Suppressor macrophage treated with lipopolysaccharide for 4 hours (primary cell): ENCODE measurements around the gene PGBD5.

Source experiments
- DNase-seq: peaks from one replicate; pipeline ENCODE4 v3.0.0-alpha.2; 2020

Gene PGBD5

GRCh38 chr1:230371923-230372703, 54.0 kb downstream of the PGBD5 start:
- DNase-seq = no peak

DNA sequence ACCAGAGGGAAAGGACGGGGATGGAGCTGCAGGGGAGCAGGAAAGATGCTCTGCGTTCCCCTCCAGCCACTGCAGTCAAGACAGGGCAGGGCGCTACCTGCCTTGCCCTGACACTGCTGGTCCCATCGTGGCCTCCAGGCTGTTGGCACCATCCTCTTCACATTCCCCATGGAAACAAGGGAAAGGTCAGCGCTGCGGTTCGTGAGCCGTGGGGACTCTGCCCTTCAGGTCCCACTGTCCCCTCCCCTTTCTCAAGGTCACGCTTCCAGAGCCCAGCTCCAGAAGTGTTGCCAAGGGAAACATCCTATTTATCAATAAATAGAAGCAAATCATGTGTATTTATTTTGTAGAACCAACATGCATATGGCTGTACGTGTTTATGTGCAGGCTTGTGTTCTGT, 56.0 kb downstream of the PGBD5 start:
- DNase-seq = no peak

GRCh38 chr1:230368871-230369270, 57.3 kb downstream of the PGBD5 start:
- DNase-seq = no peak

- DNase-seq = no peak
These were observed 57.8 kb downstream of the PGBD5 start for GRCh38 chr1:230368363-230368762.

GRCh38 chr1:230366504-230366915, 59.6 kb downstream of the PGBD5 start:
- DNase-seq = no peak

GRCh38 chr1:230365723-230366307, 60.3 kb downstream of the PGBD5 start:
- DNase-seq = no peak

GRCh38 chr1:230362949-230363348, 63.2 kb downstream of the PGBD5 start:
- no peak for DNase-seq

GRCh38 chr1:230361941-230362340, 64.2 kb downstream of the PGBD5 start:
- no peak for DNase-seq

GRCh38 chr1:230359992-230360668, 66.0 kb downstream of the PGBD5 start:
- DNase-seq = no peak

GRCh38 chr1:230356869-230357794, 69.0 kb downstream of the PGBD5 start:
- no peak for DNase-seq

- DNase-seq = no peak
These were observed 69.9 kb downstream of the PGBD5 start for GRCh38 chr1:230356190-230356589.

DNA sequence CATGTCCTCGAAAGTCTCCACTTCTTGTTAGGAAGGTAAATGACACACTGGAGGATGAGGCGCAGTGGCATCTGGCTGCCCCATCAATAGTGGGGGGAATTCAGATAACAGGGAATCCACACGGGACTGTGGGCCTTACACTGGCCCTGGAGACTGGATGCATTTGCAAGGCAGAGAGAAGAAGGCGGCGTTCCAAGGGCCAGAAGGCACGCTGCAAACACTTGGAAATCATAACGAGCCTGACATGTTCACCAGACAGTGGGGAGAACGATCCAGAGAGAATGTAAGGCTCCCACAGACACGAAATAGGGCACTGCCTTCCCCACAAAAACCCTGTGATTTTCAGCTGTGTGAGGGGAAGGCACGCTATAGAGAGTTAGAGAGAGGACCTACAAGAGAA, 70.5 kb downstream of the PGBD5 start:
- DNase-seq = no peak

DNA sequence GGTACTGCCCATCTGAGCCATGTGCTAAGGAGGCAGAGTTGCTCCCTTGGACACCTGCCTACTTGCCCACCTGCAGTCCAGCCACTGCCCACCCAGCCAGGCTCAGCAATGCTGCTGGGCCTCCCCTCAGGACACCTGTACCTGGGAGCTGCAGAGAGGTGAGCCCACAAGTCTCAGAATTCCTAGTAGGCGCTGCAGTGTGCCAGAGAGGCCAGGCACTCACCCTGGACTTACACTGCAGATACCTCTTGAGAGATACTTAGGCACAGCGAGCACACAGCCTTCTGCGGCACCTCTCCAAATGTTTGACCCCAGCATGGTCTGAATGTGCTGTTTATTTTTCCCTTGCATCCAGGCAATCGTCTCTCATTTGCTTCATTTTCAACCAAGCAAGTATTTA, 71.0 kb downstream of the PGBD5 start:
- no peak for DNase-seq

DNA sequence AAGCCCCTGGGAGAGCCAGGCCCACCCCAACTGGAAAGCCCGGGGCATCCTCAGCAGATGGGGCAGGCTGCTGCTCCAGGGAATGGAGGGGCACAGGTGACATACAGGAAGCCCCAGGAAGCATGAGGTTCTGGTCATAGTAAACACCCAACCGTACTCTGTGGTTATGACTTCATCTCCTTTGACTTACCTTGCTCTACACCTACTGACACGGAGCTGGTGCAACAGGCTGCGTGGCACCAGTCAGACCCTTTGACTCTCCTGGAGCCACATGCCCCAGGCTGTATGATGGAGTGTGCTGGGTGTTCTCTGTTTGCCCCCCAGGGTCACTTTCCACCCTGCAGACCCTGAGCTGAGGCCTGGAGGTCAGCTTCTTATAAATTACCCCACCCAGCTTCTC, 72.1 kb downstream of the PGBD5 start:
- no peak for DNase-seq

DNA sequence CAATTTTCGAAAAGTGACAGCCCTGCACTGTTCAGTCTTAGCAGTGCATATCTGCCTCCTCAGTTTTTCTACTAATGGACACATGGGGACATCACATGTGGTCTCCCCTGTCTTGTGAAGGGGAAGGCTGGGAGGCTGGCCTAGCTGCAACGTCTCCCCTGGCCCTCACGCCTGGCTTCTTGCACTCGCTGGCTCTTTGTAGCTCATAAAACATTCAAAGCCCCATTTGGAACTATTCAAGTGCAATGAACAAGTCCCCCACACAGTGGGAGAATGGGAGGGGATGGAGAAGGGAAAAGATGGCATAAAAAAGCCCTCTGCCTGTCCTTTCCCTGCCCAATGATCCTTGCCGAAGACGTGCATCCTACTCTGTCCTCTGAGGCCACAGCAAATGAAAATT, 73.6 kb downstream of the PGBD5 start:
- no peak for DNase-seq

GRCh38 chr1:230351983-230352382, 74.1 kb downstream of the PGBD5 start:
- DNase-seq = no peak

- DNase-seq = peak; percentile 43
These were observed 74.6 kb downstream of the PGBD5 start for GRCh38 chr1:230351514-230351913.

- DNase-seq = no peak
These were observed 75.8 kb downstream of the PGBD5 start for GRCh38 chr1:230350208-230350921.

- no peak for DNase-seq
These were observed 77.1 kb downstream of the PGBD5 start for GRCh38 chr1:230349020-230349393.

DNA sequence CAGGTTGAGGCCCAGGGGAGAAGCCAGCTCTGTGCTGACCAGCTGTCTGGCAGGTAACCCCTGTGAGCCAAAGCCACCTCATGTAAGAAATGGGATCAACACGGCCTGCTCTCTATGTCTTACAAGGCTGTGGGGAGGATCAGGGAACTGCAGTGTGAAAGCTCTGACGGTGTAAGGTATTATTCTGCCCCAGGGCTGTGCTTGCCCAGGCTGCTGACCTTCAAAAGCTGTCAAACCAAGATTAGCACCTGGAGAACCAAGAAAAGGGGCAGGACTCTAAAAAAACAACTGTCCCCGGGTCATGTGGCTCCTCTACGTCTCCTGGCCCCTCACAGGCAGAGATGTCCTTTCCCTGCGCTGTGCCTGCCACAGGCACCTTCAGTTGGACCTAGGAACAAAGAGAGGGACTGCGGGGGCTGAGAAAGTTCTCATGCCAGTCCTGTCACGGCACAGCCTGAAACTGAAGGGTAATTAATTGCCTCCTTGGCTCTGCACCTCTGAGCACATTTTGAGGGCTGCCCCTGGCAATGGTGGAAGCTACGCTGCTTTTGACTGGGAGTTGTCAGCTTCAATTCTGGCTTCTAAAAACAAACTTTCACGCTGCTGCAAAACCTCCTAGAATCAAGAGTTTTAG, 77.6 kb downstream of the PGBD5 start:
- no peak for DNase-seq

DNA sequence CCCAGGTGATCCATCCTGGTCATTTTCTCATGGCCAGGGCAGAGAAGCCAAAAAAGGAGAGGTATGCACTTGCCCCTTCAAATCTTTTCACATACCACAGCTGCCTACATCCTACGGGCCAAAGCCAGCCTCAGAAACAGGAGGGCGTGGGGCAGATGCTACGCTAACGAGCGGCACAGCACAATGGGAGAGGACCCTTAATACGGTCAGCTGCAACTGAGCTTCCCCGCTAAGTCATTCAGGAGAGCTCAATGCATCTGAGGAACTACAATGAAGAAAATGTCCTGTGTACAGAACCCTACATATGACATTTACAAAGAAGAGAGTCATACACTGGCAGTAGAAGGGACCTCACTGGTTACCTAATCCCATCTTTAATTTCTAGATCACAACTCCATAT, 78.2 kb downstream of the PGBD5 start:
- DNase-seq = no peak
